NCI-H2029 (cell line): ENCODE results near the gene NKD2.
"Not testable (repeated sequence)": the region's sequence is repeated elsewhere in the genome, so short reads cannot be mapped to it uniquely, and the experiment has no call there.

Experiments
- DNase-seq: peaks from one replicate; lab custom pipeline; 2025; lab: John Stamatoyannopoulos, UW

The NKD2 gene

GRCh38 chr5:1000831-1001230 is 7.8 kb upstream of the NKD2 start:
- DNase-seq, result not testable (repeated sequence)

- DNase-seq, result no peak
These were observed 7.0 kb upstream of the NKD2 start for GRCh38 chr5:1001406-1002270.

- no peak for DNase-seq
These were observed 6.4 kb upstream of the NKD2 start for GRCh38 chr5:1002271-1002546.

GRCh38 chr5:1002836-1003235 is 5.8 kb upstream of the NKD2 start:
- DNase-seq, result no peak

GRCh38 chr5:1003296-1003937 is 5.2 kb upstream of the NKD2 start:
- peak; percentile 92 for DNase-seq

- no peak for DNase-seq
These were observed 3.9 kb upstream of the NKD2 start for GRCh38 chr5:1004461-1005248.

- DNase-seq, result no peak
These were observed 3.3 kb upstream of the NKD2 start for GRCh38 chr5:1005249-1005851.

GRCh38 chr5:1005904-1006655 is 2.5 kb upstream of the NKD2 start:
- DNase-seq, result no peak

GRCh38 chr5:1006656-1007071 is 1.9 kb upstream of the NKD2 start:
- no peak for DNase-seq

- no peak for DNase-seq
These were observed 1.4 kb upstream of the NKD2 start for GRCh38 chr5:1007221-1007680.

GRCh38 chr5:1007681-1008450 is 736 bp upstream of the NKD2 start:
- DNase-seq, result no peak

- DNase-seq, result no peak
These were observed 968 bp downstream of the NKD2 start for GRCh38 chr5:1009359-1010180.

- DNase-seq, result no peak
These were observed 1.5 kb downstream of the NKD2 start for GRCh38 chr5:1010181-1010510.

GRCh38 chr5:1010641-1011046 is 2.0 kb downstream of the NKD2 start:
- DNase-seq, result no peak

GRCh38 chr5:1011226-1011631 is 2.6 kb downstream of the NKD2 start:
- DNase-seq, result peak; percentile 79

- no peak for DNase-seq
These were observed 3.2 kb downstream of the NKD2 start for GRCh38 chr5:1011741-1012312.

- no peak for DNase-seq
These were observed 3.8 kb downstream of the NKD2 start for GRCh38 chr5:1012313-1012841.

- no peak for DNase-seq
These were observed 4.3 kb downstream of the NKD2 start for GRCh38 chr5:1012900-1013237.

- DNase-seq, result no peak
These were observed 4.8 kb downstream of the NKD2 start for GRCh38 chr5:1013238-1013947.
